ENCODE data around the gene CCDC3. TPM values are rescaled to one million over a fixed set of nuclear protein-coding genes. Genes with fewer than 3 reads are reported as not detected.

The CCDC3 gene
- total RNA-seq, 1 donor from 2014 or later: 12.8 TPM

DNA sequence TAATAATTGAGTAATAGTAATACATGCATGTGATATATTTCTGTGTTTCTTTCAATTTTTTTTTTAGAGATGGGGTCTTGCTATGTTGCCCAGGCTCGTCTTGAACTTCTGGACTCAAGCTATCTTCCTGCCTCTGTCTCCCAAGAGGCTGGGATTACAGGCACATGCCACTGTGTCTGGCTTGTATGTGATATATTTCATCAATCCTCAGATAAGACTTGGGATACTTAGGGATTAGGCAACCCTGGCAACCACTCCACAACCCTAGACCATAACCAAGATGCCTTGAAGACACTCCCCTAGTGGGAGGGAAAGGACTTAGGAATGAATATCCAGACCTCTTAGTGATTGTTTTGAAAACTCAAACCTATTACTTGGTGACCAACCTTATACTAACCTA, 154.8 kb downstream of the CCDC3 start:
- intact Hi-C loops (cut with DNase I): no loop called here
- peaks cover 42% of the 10 kb centered on the region for H3K4me1 ChIP-seq
- H3K4me3 ChIP-seq: no peak overlapping the region
- TF ChIP-seq, protein P1, sequence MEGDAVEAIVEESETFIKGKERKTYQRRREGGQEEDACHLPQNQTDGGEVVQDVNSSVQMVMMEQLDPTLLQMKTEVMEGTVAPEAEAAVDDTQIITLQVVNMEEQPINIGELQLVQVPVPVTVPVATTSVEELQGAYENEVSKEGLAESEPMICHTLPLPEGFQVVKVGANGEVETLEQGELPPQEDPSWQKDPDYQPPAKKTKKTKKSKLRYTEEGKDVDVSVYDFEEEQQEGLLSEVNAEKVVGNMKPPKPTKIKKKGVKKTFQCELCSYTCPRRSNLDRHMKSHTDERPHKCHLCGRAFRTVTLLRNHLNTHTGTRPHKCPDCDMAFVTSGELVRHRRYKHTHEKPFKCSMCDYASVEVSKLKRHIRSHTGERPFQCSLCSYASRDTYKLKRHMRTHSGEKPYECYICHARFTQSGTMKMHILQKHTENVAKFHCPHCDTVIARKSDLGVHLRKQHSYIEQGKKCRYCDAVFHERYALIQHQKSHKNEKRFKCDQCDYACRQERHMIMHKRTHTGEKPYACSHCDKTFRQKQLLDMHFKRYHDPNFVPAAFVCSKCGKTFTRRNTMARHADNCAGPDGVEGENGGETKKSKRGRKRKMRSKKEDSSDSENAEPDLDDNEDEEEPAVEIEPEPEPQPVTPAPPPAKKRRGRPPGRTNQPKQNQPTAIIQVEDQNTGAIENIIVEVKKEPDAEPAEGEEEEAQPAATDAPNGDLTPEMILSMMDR (IDR thresholded peaks at IDR 0.05): no peak
- TF ChIP-seq POLR2AphosphoS5 (IDR thresholded peaks at IDR 0.05; ENCODE audit: insufficient read depth in 1 of 2, low read depth in 1 of 2) (no peak), POLR2A (IDR thresholded peaks at IDR 0.05) (no peak)
- H3K27me3 ChIP-seq: no peaks in the 10 kb centered on the region
- no peak for DNase-seq (ENCODE audit: extremely low spot score in 2 of 2)
- no peaks in the 10 kb centered on the region for H3K36me3 ChIP-seq
- H3K9me3 ChIP-seq: no peaks in the 10 kb centered on the region
- H3K27ac ChIP-seq: no peak overlapping the region

Small RNA genes within 50 kb of the gene (small RNA-seq; reads per million reads assigned to genes)
- gene RNA5SP300: not detected

Other genes starting within 250 kb of the CCDC3 start
- gene OPTN, start 98.5 kb upstream of the CCDC3 start, total RNA-seq: 44.7 TPM
- gene MCM10, start 159.8 kb upstream of the CCDC3 start, total RNA-seq: 0.98 TPM
- gene UCMA, start 232.7 kb upstream of the CCDC3 start, total RNA-seq: not detected